ENCODE measurements around the gene STXBP6.

Gene STXBP6

DNA sequence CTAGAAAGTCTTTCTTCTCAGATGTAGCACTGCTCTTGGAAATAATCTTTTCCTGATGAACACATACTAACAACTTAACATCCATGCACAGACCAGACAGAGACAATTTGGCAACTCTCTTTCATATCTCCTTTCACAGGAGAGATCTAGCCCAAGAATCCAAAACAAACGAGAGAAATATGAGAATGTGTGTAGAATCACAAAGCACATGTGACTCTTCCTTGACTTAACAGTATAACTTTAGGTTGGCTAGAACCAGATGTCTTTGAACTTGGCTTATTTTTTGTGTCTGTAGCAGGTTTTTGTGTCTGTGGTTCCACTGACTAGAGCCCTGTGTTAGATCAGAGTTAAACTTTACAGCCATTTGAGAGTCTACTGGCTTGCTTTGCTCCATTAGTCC is 114.2 kb downstream of the STXBP6 start:
- no peak overlapping the region for H3K4me2 ChIP-seq (ENCODE audit: low read length)
- H3K9me3 ChIP-seq (ENCODE audit: insufficient read depth, low read length), result no peaks in the 10 kb centered on the region
- no peaks in the 10 kb centered on the region for H3K4me1 ChIP-seq (ENCODE audit: low read length)
- H2AFZ ChIP-seq (ENCODE audit: low read depth, low read length), result no peak overlapping the region
- no peaks in the 10 kb centered on the region for H4K20me1 ChIP-seq (ENCODE audit: insufficient read depth, low read length)
- TF ChIP-seq, protein P1, sequence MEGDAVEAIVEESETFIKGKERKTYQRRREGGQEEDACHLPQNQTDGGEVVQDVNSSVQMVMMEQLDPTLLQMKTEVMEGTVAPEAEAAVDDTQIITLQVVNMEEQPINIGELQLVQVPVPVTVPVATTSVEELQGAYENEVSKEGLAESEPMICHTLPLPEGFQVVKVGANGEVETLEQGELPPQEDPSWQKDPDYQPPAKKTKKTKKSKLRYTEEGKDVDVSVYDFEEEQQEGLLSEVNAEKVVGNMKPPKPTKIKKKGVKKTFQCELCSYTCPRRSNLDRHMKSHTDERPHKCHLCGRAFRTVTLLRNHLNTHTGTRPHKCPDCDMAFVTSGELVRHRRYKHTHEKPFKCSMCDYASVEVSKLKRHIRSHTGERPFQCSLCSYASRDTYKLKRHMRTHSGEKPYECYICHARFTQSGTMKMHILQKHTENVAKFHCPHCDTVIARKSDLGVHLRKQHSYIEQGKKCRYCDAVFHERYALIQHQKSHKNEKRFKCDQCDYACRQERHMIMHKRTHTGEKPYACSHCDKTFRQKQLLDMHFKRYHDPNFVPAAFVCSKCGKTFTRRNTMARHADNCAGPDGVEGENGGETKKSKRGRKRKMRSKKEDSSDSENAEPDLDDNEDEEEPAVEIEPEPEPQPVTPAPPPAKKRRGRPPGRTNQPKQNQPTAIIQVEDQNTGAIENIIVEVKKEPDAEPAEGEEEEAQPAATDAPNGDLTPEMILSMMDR (IDR thresholded peaks at IDR 0.05; ENCODE audit: low read depth, low read length), result no peak
- TF ChIP-seq EZH2phosphoT487 (IDR thresholded peaks at IDR 0.05; ENCODE audit: low read depth), result no peak
- H3K4me3 ChIP-seq (ENCODE audit: low read length), result no peak overlapping the region
- H3K27me3 ChIP-seq (ENCODE audit: low read depth, low read length), result no peaks in the 10 kb centered on the region
- H3K9ac ChIP-seq (ENCODE audit: low read length), result no peak overlapping the region
- H3K36me3 ChIP-seq (replicated peaks; ENCODE audit: low read depth, low read length), result no peaks in the 10 kb centered on the region
- H3K79me2 ChIP-seq (ENCODE audit: low read length), result no peaks in the 10 kb centered on the region
- no peak overlapping the region for H3K27ac ChIP-seq (ENCODE audit: low read length)

DNA sequence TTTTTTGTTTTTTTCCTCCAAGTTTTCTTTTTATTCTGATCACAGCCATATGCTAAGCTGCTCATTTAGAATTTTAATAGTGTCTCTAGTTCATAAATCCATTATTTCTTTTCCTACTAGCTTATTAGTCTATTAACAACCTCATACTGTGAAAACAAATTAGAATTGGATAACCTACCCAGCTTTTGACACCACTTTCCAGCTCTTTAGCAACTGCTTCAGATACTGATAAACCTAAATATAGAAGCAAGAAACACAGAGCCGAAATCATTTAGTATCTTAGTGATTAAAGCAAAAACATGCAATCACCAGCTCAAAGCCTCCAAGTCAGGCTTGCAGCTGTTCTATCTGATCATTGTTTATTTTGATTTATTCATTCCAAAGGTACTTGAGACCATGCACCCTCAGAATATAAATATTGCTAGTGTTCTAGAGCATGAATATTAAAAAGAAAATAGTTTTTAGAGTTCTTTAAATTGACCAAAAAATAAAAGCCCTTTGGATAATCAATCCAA is 121.5 kb downstream of the STXBP6 start:
- H3K36me3 ChIP-seq (replicated peaks; ENCODE audit: low read depth, low read length), result no peaks in the 10 kb centered on the region
- 0 out of 2 replicates have a peak, but pooled peaks cover 5% of the 10 kb centered on the region for H3K4me1 ChIP-seq (ENCODE audit: low read length)
- H3K9me3 ChIP-seq (ENCODE audit: insufficient read depth, low read length), result no peaks in the 10 kb centered on the region
- no peaks in the 10 kb centered on the region for H3K27me3 ChIP-seq (ENCODE audit: low read depth, low read length)
- no peak overlapping the region for H3K27ac ChIP-seq (ENCODE audit: low read length)
- no peak overlapping the region for H3K4me3 ChIP-seq (ENCODE audit: low read length)
- TF ChIP-seq, protein P1 (IDR thresholded peaks at IDR 0.05; ENCODE audit: low read depth, low read length), result no peak
- no peaks in the 10 kb centered on the region for H3K79me2 ChIP-seq (ENCODE audit: low read length)
- H3K4me2 ChIP-seq (ENCODE audit: low read length), result no peak overlapping the region
- H2AFZ ChIP-seq (ENCODE audit: low read depth, low read length), result no peak overlapping the region
- H3K9ac ChIP-seq (ENCODE audit: low read length), result no peak overlapping the region
- H4K20me1 ChIP-seq (ENCODE audit: insufficient read depth, low read length), result no peaks in the 10 kb centered on the region

DNA sequence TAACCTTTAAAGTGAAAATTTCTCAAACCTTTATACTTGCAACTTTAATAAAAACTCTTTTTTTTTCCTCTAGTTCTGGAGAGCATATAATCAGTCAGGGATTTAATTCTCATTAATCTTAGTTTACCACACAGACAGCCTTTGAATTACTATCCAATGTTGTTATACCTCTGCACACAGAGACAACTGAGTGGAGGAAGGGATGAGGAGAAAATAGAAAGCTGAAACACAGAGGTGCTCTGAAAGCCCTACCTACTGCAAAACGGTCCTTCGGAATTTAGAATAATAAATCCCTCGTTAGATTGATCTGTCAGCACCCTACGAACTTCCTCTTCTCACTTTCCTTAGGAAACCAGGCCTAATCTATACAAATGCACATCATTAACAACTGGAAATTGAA is 122.1 kb downstream of the STXBP6 start:
- Histone ChIP-seq H3K4me1 (ENCODE audit: low read length) (0 out of 2 replicates have a peak, but pooled peaks cover 5% of the 10 kb centered on the region), H3K4me3 (ENCODE audit: low read length) (no peak overlapping the region), H3K27ac (ENCODE audit: low read length) (no peak overlapping the region), H3K79me2 (ENCODE audit: low read length) (no peaks in the 10 kb centered on the region), H2AFZ (ENCODE audit: low read depth, low read length) (no peak overlapping the region), H3K4me2 (ENCODE audit: low read length) (no peak overlapping the region), H3K27me3 (ENCODE audit: low read depth, low read length) (no peaks in the 10 kb centered on the region), H3K36me3 (replicated peaks; ENCODE audit: low read depth, low read length) (no peaks in the 10 kb centered on the region), H3K9me3 (ENCODE audit: insufficient read depth, low read length) (no peaks in the 10 kb centered on the region), H3K9ac (ENCODE audit: low read length) (no peak overlapping the region), H4K20me1 (ENCODE audit: insufficient read depth, low read length) (no peaks in the 10 kb centered on the region)
- TF ChIP-seq, protein P1 (IDR thresholded peaks at IDR 0.05; ENCODE audit: low read depth, low read length), result no peak
- no peak for TF ChIP-seq EZH2phosphoT487 (IDR thresholded peaks at IDR 0.05; ENCODE audit: low read depth)

DNA sequence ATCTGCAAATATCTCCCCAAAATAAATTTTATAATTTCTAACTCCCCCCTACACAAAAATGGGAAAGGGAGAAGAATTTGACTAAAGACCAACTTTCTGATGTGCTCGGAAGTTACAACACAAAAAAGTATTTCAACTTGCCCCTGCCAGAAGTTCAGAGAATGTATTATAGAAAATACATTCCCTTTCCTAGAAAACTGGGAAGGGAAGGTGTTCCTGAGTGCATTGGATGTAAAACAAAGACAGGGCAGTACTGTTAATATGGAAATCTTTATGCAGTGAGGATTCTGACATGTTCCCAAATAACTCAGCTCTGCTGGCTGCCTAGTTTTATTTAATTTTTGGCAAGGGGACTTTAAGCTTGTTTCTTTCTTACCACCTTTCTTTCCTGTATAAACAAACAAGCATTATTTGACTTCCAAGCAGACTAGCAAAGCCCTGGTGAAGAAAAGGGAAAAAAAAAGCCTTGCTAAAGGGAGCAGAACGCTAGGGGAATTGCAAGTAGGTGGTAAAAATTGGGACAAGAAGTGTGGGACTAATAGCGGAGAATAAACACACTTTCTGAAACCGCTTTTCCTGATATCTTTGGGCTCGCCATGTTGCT is 124.1 kb downstream of the STXBP6 start:
- Histone ChIP-seq H3K36me3 (replicated peaks; ENCODE audit: low read depth, low read length) (no peaks in the 10 kb centered on the region), H3K27me3 (ENCODE audit: low read depth, low read length) (no peaks in the 10 kb centered on the region), H3K27ac (ENCODE audit: low read length) (no peak overlapping the region), H2AFZ (ENCODE audit: low read depth, low read length) (no peak overlapping the region), H3K9ac (ENCODE audit: low read length) (no peak overlapping the region), H3K4me2 (ENCODE audit: low read length) (no peak overlapping the region), H3K79me2 (ENCODE audit: low read length) (no peaks in the 10 kb centered on the region), H4K20me1 (ENCODE audit: insufficient read depth, low read length) (no peaks in the 10 kb centered on the region), H3K4me1 (ENCODE audit: low read length) (0 out of 2 replicates have a peak, but pooled peaks cover 5% of the 10 kb centered on the region), H3K9me3 (ENCODE audit: insufficient read depth, low read length) (no peaks in the 10 kb centered on the region), H3K4me3 (ENCODE audit: low read length) (no peak overlapping the region)
- no peak for TF ChIP-seq EZH2phosphoT487 (IDR thresholded peaks at IDR 0.05; ENCODE audit: low read depth)
- TF ChIP-seq, protein P1 (IDR thresholded peaks at IDR 0.05; ENCODE audit: low read depth, low read length), result no peak
